Vagina (tissue), 2 donors: ENCODE measurements around the gene CORO2B. TPM values are rescaled to one million over a fixed set of nuclear protein-coding genes. Genes with fewer than 3 reads are reported as not detected.

Experiments used
- DNase-seq, 2 donors: peaks; one replicate each; pipeline ENCODE4 v3.0.0-alpha.2; 2017; ENCODE audit errors: extremely low spot score in 2 of 2
- H3K27ac ChIP-seq: fragments of 200-600 bp; sonication (generic); one replicate; pipeline ENCODE4 v1.5.1; 2019
- H3K27me3 ChIP-seq: fragments of 200-600 bp; sonication (generic); one replicate; pipeline ENCODE4 v1.5.1; 2019
- H3K36me3 ChIP-seq, 2 donors: fragments of 200-600 bp; sonication (generic); one replicate each; pipeline ENCODE4 v1.5.1; 2017 to 2019
- H3K4me1 ChIP-seq: fragments of 200-600 bp; sonication (generic); one replicate; pipeline ENCODE4 v1.5.1; 2019
- H3K4me3 ChIP-seq, 2 donors: fragments of 200-600 bp; sonication (generic); 1 replicate in 1 of 2; 2 replicates in 1 of 2; pipeline ENCODE4 v1.5.1; 2016 to 2019
- H3K9me3 ChIP-seq: fragments of 200-600 bp; sonication (generic); one replicate; pipeline ENCODE4 v1.5.1; 2019
- CTCF ChIP-seq, 3 experiments: fragments of 450-650 bp in 2 of 3; fragments of 200-600 bp in 1 of 3; sonication (generic) in 1 of 3; IDR thresholded peaks; one replicate each; pipeline ENCODE4 v1.5.1; 2017 to 2019; ENCODE audit warnings: antibody characterized with exemption in 3 of 3, mild to moderate bottlenecking in 2 of 3, moderate library complexity in 2 of 3
- POLR2A ChIP-seq, 2 donors: fragments of 450-650 bp; IDR thresholded peaks; one replicate each; pipeline ENCODE4 v1.6.1; 2017; ENCODE audit warnings: antibody characterized with exemption in 2 of 2, mild to moderate bottlenecking in 2 of 2, moderate library complexity in 2 of 2
- POLR2AphosphoS5 ChIP-seq, 2 donors: sonication (generic); formaldehyde crosslinking; IDR thresholded peaks; one replicate each; pipeline ENCODE4 v1.9.0; 2017; ENCODE audit warnings: antibody characterized with exemption in 2 of 2, mild to moderate bottlenecking in 2 of 2, low read depth in 1 of 2; ENCODE audit not compliant: insufficient read depth in 1 of 2
- intact Hi-C: fragments of 100-400 bp; cut with DNase I; formaldehyde crosslinking; loops from one replicate; pipeline ENCODE4 v1.15.1; 2023
- total RNA-seq: library from RNA; depleted of rRNA; stranded (reverse); fragments of >200 nt; gene quantifications from one replicate; pipeline ENCODE4 v1.2.3, GENCODE V29; 2016

The CORO2B gene
- total RNA-seq, 1 donor from 2014 or later: 4.7 TPM

GRCh38 chr15:68572921-68573320 lies 5.9 kb upstream of the CORO2B start:
- intact Hi-C loops: no loop called here
- Histone ChIP-seq H3K4me1 (peaks cover 9% of the 10 kb centered on the region), H3K36me3 (no peaks in the 10 kb centered on the region), H3K4me3 (no peak overlapping the region), H3K9me3 (no peaks in the 10 kb centered on the region), H3K27ac (no peak overlapping the region), H3K27me3 (no peaks in the 10 kb centered on the region)
- TF ChIP-seq POLR2A (IDR thresholded peaks at IDR 0.05): no peak
- DNase-seq: no peak

GRCh38 chr15:68574046-68574445 lies 4.7 kb upstream of the CORO2B start:
- no peak for TF ChIP-seq CTCF (IDR thresholded peaks at IDR 0.05)
- TF ChIP-seq POLR2A (IDR thresholded peaks at IDR 0.05): no peak
- no peak for TF ChIP-seq POLR2AphosphoS5 (IDR thresholded peaks at IDR 0.05; ENCODE audit: insufficient read depth in 1 of 2, low read depth in 1 of 2)
- Histone ChIP-seq H3K4me3 (no peak overlapping the region), H3K27ac (no peak overlapping the region), H3K36me3 (no peaks in the 10 kb centered on the region), H3K27me3 (no peaks in the 10 kb centered on the region), H3K9me3 (no peaks in the 10 kb centered on the region), H3K4me1 (peaks cover 12% of the 10 kb centered on the region)
- DNase-seq: no peak
- intact Hi-C loops: no loop called here

DNA sequence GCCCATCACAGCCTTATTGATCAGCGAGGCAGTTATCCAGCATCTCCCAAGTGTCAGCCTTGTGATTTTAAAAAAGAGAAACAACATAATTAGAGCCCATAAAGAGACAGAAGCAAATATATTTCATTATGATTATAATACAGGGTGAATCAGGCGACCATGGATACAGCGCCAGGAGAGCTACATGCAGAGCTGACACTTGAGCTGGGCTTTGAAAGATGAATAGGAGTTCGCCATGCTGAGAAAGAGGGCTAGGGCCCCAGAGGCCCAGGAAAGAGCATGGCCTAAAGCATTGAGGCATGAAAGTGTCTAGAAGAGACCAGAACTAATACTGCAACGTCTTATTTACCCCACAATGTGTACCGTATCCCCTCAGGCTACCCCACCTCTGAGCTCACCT lies 4.2 kb upstream of the CORO2B start:
- intact Hi-C loops: no loop called here
- H3K36me3 ChIP-seq: no peaks in the 10 kb centered on the region
- no peak for DNase-seq
- H3K27ac ChIP-seq: no peak overlapping the region
- no peak overlapping the region for H3K4me3 ChIP-seq
- H3K27me3 ChIP-seq: no peaks in the 10 kb centered on the region
- no peak for TF ChIP-seq POLR2AphosphoS5 (IDR thresholded peaks at IDR 0.05; ENCODE audit: insufficient read depth in 1 of 2, low read depth in 1 of 2)
- TF ChIP-seq POLR2A (IDR thresholded peaks at IDR 0.05): no peak
- TF ChIP-seq CTCF (IDR thresholded peaks at IDR 0.05): no peak
- H3K4me1 ChIP-seq: peaks cover 17% of the 10 kb centered on the region
- H3K9me3 ChIP-seq: no peaks in the 10 kb centered on the region

- Histone ChIP-seq H3K4me1 (peaks cover 21% of the 10 kb centered on the region), H3K27ac (no peak overlapping the region), H3K27me3 (no peaks in the 10 kb centered on the region), H3K36me3 (no peaks in the 10 kb centered on the region), H3K4me3 (no peak overlapping the region), H3K9me3 (no peaks in the 10 kb centered on the region)
- no peak for DNase-seq
- TF ChIP-seq POLR2A (IDR thresholded peaks at IDR 0.05) (no peak), POLR2AphosphoS5 (IDR thresholded peaks at IDR 0.05; ENCODE audit: insufficient read depth in 1 of 2, low read depth in 1 of 2) (no peak), CTCF (IDR thresholded peaks at IDR 0.05) (no peak)
- intact Hi-C loops: no loop called here
Observed at GRCh38 chr15:68576235-68576892, 2.4 kb upstream of the CORO2B start.

DNA sequence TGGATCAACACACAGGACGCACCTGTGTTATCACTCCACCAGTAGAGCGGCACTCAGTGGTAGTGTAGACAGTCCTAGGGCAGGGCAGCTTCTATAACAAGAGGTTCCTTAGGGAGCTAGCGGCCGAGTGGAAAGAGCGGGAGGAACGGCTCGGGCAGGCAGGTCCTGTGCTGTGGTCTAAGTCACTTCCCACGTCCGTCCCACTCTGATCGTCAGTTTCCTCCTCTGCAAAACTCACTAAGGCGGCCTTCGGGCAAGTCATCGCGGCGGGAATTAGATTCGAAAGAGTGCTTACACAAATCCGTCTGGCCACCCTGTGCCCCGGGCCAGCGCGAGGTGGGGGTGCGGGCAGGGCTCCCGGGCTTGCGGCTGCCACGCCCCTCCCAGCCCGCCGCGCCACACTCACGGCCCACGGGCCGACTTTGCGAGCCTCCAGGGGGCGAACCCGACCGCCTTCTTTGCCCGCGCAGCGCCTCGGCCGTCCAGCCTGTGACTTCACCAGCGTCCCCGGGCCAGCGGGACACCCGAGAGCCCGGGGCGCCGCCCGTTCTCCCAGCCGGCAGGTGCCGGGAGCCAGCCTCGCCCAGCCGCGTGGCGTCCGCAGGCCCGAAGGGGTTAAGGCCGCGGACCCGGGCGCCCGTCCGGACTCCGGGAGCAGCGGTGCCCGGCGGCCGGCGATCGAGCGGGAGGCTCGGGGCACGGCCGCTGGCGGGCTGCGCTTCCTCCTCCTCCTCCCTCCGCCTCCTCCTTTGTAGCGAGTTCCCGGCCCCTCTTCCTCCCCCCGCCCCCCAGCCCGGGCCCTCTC lies 416 bp upstream of the CORO2B start:
- TF ChIP-seq POLR2AphosphoS5 (IDR thresholded peaks at IDR 0.05; ENCODE audit: insufficient read depth in 1 of 2, low read depth in 1 of 2): peak in 1 of 2 donors; percentile 22
- TF ChIP-seq POLR2A (IDR thresholded peaks at IDR 0.05): peak in 1 of 2 donors; percentile 15
- TF ChIP-seq CTCF (IDR thresholded peaks at IDR 0.05): peak in 2 of 3 experiments; percentile 34 to 56
- intact Hi-C loops: loop anchor here (2.0 kb wide), 1 partner anchor 94 kb away; no protein-coding TSS in a partner anchor
- Histone ChIP-seq H3K4me1 (peaks cover 21% of the 10 kb centered on the region), H3K36me3 (no peaks in the 10 kb centered on the region), H3K27me3 (no peaks in the 10 kb centered on the region), H3K27ac (peak overlapping the region; percentile 68), H3K4me3 (peak overlapping the region; percentile 52 to 65), H3K9me3 (no peaks in the 10 kb centered on the region)
- no peak for DNase-seq
